Stimulated activated CD4-positive, alpha-beta T cell treated with anti-CD3 and anti-CD28 coated beads, Interleukin-12 subunit alpha, Interleukin-12 subunit beta, amount 100 ng/mL, for 48 hours (primary cell): ENCODE data around the gene DKK1.

ENCODE experiments used
- DNase-seq, 3 donors: peaks; one replicate each; pipeline ENCODE4 v3.0.0-alpha.2; 2020; ENCODE audit warnings: low read depth in 2 of 3, low spot score in 1 of 3

The DKK1 gene, protein sequence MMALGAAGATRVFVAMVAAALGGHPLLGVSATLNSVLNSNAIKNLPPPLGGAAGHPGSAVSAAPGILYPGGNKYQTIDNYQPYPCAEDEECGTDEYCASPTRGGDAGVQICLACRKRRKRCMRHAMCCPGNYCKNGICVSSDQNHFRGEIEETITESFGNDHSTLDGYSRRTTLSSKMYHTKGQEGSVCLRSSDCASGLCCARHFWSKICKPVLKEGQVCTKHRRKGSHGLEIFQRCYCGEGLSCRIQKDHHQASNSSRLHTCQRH

GRCh38 chr10:52313933-52314821 lies at the start of gene DKK1:
DKK1 (plus strand) TSS chr10:52314281; CDS start chr10:52314435, 154 bp downstream.
- peak in 1 of 3 donors; percentile 20 for DNase-seq

- DNase-seq, result no peak
Observed at GRCh38 chr10:52265131-52265926, 48.8 kb upstream of the DKK1 start.

DNA sequence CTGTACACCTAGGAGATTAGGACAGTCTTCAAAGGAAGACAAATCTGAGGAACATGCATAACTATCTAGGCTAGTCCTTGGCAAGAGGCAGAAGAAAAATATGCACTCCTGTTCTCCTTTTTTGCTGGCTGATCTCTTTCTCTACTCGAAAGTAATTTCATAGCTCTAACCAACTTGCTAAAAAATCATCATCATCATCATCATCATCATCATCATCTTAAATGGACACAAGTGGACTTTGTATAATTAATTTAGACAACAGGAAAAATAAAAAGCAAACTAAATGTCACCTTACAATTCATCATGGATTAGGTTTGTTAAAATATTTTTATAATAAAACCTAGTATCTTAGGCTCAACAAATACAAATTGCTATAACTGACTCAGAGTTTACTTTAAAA lies 47.2 kb upstream of the DKK1 start:
- DNase-seq, result no peak

- no peak for DNase-seq
Observed at GRCh38 chr10:52268790-52269189, 45.3 kb upstream of the DKK1 start.

DNA sequence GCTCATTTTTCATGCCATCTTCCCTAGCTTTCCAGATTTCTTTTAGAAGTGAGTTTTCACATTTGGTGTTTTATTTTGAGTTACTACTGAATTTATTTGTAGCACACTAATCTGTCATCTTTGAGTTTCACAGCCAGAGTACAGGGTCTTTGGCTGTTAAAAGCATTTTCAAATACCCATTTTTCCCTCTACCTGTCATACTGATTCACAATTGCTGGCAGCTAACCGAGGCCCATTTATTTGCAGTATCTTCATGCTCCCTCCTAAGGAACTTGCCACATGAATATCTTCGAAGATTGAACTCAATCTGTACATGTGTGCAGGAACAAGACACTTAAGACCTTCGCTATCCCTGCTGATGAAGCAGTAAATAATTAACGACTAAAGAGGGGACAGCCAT lies 44.8 kb upstream of the DKK1 start:
- no peak for DNase-seq

GRCh38 chr10:52276163-52276562 lies 37.9 kb upstream of the DKK1 start:
- DNase-seq, result no peak

GRCh38 chr10:52276986-52277385 lies 37.1 kb upstream of the DKK1 start:
- DNase-seq, result no peak

DNA sequence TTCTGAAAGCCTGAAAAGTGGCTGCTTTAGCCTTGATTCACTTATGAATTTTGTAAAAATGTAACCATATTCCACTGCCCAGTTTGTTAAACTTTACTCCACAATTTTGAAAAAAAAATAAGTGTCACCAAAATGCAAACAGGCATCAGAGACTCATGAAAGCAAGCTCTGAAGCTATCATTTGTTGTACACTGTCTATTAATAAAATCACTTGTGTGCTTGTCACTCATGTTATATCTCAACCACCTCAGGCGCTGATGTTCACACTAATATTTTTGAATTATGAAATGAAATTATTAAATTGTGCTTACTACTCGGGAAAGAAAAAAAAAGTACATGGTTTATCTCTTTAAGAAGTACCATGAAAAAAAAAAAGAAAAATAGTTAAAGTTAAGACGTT lies 34.5 kb upstream of the DKK1 start:
- DNase-seq, result no peak

DNA sequence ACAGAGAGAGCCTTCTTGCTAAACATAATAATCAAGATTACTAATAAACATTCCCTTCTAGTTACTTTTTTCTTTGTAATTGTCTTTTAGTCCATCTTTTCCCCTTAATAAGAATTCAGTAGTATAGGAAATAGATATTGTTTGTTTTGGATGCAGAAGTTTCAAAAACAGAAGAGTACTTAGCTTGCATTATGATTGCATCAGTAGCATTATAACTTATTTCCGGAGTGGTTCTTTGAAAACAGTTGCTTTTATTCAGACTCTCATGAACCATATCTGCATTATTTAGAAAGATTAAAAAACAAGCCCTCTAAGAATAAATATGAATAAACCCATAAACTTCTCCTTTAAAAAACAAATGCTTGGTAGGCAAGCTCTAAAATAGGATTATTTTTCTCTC lies 34.0 kb upstream of the DKK1 start:
- no peak for DNase-seq

GRCh38 chr10:52283174-52283573 lies 30.9 kb upstream of the DKK1 start:
- DNase-seq, result no peak

- DNase-seq, result no peak
Observed at GRCh38 chr10:52284416-52285013, 29.6 kb upstream of the DKK1 start.

- no peak for DNase-seq
Observed at GRCh38 chr10:52287866-52288265, 26.2 kb upstream of the DKK1 start.

DNA sequence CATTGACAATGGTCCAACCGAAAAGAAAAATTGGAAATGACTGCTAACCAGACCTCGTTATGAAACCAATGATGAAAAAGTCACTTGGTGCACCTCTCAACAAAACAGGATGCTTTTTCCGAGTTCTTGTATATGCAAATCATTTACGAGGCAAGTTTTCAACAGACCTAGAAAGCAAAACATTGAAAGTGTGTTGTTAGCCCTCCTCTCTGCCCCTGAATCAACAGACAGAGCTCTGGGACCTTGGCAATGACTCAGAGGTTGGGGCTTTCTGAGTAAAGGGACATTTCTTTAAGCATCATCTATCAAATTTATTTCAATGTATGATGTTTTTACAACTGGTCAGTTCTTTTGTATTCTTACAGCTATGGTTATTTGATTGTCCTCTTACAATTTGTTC lies 16.3 kb upstream of the DKK1 start:
- no peak for DNase-seq

DNA sequence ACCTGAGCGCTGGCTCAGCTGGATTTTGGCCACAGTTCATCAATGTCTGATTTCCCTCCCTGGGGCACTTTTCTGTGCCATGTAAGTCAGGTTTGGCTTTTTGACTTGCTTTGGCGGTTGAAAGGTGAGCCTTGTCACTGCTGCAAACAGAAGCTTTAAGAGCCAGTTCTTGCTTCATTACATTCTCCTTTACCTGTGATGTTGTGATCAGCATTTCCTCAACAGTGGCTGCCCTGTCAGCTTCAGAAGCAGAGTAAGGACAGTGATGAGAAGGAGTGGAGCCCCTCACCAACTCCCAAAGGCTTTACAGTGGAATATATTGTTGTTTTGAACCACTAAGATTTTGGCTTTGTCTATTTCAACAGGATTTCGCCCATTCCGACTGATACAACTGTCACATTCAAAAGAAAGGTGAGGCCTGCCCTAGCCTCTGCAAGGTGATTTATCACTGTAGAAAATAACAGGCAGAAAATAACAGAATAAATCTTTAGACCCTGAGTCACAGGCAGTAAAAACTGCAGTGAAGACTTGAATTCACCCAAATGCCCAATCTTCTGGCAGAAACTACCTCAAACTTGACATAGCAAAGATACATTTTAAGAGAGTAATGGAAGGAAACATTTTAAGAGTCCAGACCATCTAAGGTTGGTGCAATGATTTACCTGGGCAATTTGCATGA lies 13.3 kb upstream of the DKK1 start:
- DNase-seq, result no peak

- no peak for DNase-seq
Observed at GRCh38 chr10:52308251-52309031, 5.6 kb upstream of the DKK1 start.

- no peak for DNase-seq
Observed at GRCh38 chr10:52312942-52313255, 1.2 kb upstream of the DKK1 start.

GRCh38 chr10:52313256-52313932 lies 687 bp upstream of the DKK1 start:
- no peak for DNase-seq

DNA sequence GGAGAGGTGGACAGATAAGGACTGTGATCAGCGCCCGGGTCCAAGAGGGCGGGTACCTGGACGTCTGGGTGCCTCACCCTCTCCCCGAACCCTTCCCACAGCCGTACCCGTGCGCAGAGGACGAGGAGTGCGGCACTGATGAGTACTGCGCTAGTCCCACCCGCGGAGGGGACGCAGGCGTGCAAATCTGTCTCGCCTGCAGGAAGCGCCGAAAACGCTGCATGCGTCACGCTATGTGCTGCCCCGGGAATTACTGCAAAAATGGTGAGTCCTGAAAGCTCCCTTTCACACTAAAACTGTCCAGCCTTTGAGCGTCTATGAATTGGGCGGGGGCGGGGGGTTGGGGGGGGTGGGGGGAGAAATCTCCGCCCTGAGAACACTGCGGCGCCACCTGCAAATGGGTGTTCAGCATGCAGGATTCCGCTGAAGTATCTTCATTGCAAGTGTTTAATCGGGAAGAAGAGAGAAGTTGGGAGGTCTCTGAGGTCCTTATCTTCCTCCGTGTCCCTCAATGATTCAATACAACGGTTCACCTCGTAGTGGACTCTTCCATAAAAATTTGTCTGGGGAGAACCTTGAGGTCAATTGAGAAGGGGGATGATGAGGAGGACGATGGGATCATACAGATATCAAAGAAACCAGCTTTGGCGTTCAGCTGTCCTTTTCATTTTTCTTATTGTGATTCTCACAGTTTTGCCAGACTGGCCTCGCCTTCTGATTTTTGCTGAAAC lies 906 bp downstream of the DKK1 start:
- no peak for DNase-seq

GRCh38 chr10:52316001-52316400 lies 1.9 kb downstream of the DKK1 start:
- no peak for DNase-seq
